ENCODE results near the gene GDF3.
"Not testable (repeated sequence)": the region's sequence is repeated elsewhere in the genome, so short reads cannot be mapped to it uniquely, and the experiment has no call there.

GDF3 gene

GRCh38 chr12:7667125-7667524 is 28.4 kb downstream of the GDF3 start:
- no peak for DNase-seq (ENCODE audit: low spot score)

- no peak for DNase-seq (ENCODE audit: low spot score)
Measured at GRCh38 chr12:7666595-7666994, 29.0 kb downstream of the GDF3 start.

GRCh38 chr12:7661741-7662140 is 33.8 kb downstream of the GDF3 start:
- DNase-seq (ENCODE audit: low spot score) = no peak

GRCh38 chr12:7656121-7656520 is 39.5 kb downstream of the GDF3 start:
- DNase-seq (ENCODE audit: low spot score) = no peak

GRCh38 chr12:7650091-7650490 is 45.5 kb downstream of the GDF3 start:
- DNase-seq (ENCODE audit: low spot score) = no peak

GRCh38 chr12:7647071-7647470 is 48.5 kb downstream of the GDF3 start:
- no peak for DNase-seq (ENCODE audit: low spot score)

- no peak for DNase-seq (ENCODE audit: low spot score)
Measured at GRCh38 chr12:7646178-7646475, 49.4 kb downstream of the GDF3 start.

GRCh38 chr12:7645395-7646177 is 50.0 kb downstream of the GDF3 start:
- DNase-seq (ENCODE audit: low spot score) = peak; percentile 45

GRCh38 chr12:7642876-7643309 is 52.7 kb downstream of the GDF3 start:
- peak; percentile 53 for DNase-seq (ENCODE audit: low spot score)

- DNase-seq (ENCODE audit: low spot score) = peak; percentile 57
Measured at GRCh38 chr12:7642287-7642686, 53.3 kb downstream of the GDF3 start.

GRCh38 chr12:7640123-7640995 is 55.2 kb downstream of the GDF3 start:
- DNase-seq (ENCODE audit: low spot score) = not testable (repeated sequence)

Measured in ecto neural progenitor cell (in vitro differentiated cells).